B cell (primary cell): ENCODE data around the gene SNX32.

Experiments
- CTCF ChIP-seq: fragments of 200-600 bp; IDR thresholded peaks from one replicate; pipeline ENCODE4 v1.8.0; 2022; ENCODE audit warnings: antibody characterized with exemption, mild to moderate bottlenecking
- EZH2 ChIP-seq: IDR thresholded peaks from 2 replicates; pipeline ENCODE4 v1.6.1; 2012; ENCODE audit warnings: borderline replicate concordance, low read depth, mild to moderate bottlenecking, moderate library complexity, low read length; ENCODE audit not compliant: insufficient read depth, poor library complexity, severe bottlenecking

- TF ChIP-seq CTCF (no peak), EZH2 (no peak)
Observed at GRCh38 chr11:65861165-65861505, 27.4 kb downstream of the SNX32 start.
